Neural crest cell (in vitro differentiated cells): ENCODE measurements around the gene EIPR1. TPM values are rescaled to one million over a fixed set of nuclear protein-coding genes. Genes with fewer than 3 reads are reported as not detected.
A peak's percentile ranks its signal among the peaks of the same experiment; 100 is the strongest.

Experiments used
- DNase-seq: peaks from one replicate; pipeline ENCODE4 v3.0.0; 2021; ENCODE audit warnings: low read depth, mixed read lengths, low spot score
- H3K27ac Mint-ChIP-seq: one replicate; pipeline ENCODE4 v1.8.0; 2021; ENCODE audit warnings: mild to moderate bottlenecking, mixed read lengths; ENCODE audit not compliant: unreplicated experiment
- H3K27me3 Mint-ChIP-seq: 2 replicates; pipeline ENCODE4 v1.8.0; 2021; ENCODE audit warnings: low read depth, mild to moderate bottlenecking, mixed read lengths
- H3K36me3 Mint-ChIP-seq: 2 replicates; pipeline ENCODE4 v1.8.0; 2021; ENCODE audit warnings: low read depth, mild to moderate bottlenecking, mixed read lengths
- H3K4me1 Mint-ChIP-seq: 2 replicates; pipeline ENCODE4 v1.8.0; 2021; ENCODE audit warnings: mixed read lengths
- H3K4me3 Mint-ChIP-seq: one replicate; pipeline ENCODE4 v1.8.0; 2021; ENCODE audit warnings: mild to moderate bottlenecking, mixed read lengths
- H3K9me3 Mint-ChIP-seq: 2 replicates; pipeline ENCODE4 v1.8.0; 2021; ENCODE audit warnings: mixed read lengths
- total RNA-seq: library from RNA; stranded (reverse); gene quantifications from 2 replicates; pipeline ENCODE4 v1.2.1, GENCODE V29; 2021
- TF ChIP-seq, protein P1 (sequence below): fragments of 200-600 bp; sonication (generic); conservative IDR thresholded peaks from 2 replicates; pipeline ENCODE4 v1.5.0; 2021; ENCODE audit warnings: antibody characterized with exemption, mild to moderate bottlenecking

The EIPR1 gene
- total RNA-seq, 1 donor from 2014 or later = 33.0 TPM

DNA sequence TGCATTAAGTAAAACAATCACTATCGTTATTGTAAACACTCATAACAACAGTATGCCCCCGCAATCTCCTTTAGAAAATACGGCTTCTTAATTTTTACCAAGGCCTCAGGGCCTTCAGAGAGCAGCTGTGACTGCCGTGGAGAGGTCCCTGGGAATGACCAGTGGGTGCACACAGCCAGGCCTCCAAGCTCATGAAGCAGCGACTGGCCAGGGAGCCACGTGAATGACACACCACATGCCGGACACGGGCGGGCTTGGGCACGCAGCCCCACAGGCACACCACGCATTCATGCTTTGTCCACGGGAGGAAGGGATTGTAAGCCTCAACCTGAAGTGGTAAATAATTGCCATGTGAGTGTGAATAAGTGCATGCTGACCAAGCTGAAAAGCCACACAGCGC lies 121.0 kb downstream of the EIPR1 start:
- peak overlapping the region; percentile 78 for H3K27ac Mint-ChIP-seq
- H3K9me3 Mint-ChIP-seq = no peaks in the 10 kb centered on the region
- H3K27me3 Mint-ChIP-seq = no peaks in the 10 kb centered on the region
- TF ChIP-seq, protein P1, sequence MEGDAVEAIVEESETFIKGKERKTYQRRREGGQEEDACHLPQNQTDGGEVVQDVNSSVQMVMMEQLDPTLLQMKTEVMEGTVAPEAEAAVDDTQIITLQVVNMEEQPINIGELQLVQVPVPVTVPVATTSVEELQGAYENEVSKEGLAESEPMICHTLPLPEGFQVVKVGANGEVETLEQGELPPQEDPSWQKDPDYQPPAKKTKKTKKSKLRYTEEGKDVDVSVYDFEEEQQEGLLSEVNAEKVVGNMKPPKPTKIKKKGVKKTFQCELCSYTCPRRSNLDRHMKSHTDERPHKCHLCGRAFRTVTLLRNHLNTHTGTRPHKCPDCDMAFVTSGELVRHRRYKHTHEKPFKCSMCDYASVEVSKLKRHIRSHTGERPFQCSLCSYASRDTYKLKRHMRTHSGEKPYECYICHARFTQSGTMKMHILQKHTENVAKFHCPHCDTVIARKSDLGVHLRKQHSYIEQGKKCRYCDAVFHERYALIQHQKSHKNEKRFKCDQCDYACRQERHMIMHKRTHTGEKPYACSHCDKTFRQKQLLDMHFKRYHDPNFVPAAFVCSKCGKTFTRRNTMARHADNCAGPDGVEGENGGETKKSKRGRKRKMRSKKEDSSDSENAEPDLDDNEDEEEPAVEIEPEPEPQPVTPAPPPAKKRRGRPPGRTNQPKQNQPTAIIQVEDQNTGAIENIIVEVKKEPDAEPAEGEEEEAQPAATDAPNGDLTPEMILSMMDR = no peak
- peak overlapping the region; percentile 24 for H3K4me3 Mint-ChIP-seq
- no peak for DNase-seq
- peaks cover 24% of the 10 kb centered on the region for H3K4me1 Mint-ChIP-seq
- H3K36me3 Mint-ChIP-seq = peaks cover 11% of the 10 kb centered on the region

DNA sequence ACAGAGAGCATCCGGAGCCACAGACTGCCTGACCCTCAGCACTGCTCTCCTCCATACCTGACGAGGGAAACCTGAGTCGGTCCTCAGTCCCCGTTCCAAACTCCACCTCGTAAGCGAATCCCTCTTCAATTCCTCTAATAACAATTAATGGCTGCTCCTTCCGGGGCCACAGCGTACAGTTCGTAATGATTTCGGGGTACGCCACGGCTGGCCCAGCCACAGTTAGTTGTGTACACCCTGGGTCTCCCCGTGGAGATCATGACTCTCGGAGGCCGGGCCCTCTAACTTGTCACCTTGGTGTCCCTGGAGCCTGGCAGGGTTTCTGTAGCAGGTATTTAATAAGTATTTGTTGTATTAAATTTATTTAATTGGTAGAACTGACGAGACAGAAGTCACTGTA lies 121.5 kb downstream of the EIPR1 start:
- no peak for DNase-seq
- Mint-ChIP-seq H3K36me3 (peaks cover 14% of the 10 kb centered on the region), H3K4me3 (no peak overlapping the region), H3K9me3 (no peaks in the 10 kb centered on the region), H3K27ac (no peak overlapping the region), H3K27me3 (no peaks in the 10 kb centered on the region), H3K4me1 (peaks cover 24% of the 10 kb centered on the region)
- TF ChIP-seq, protein P1 = no peak

DNA sequence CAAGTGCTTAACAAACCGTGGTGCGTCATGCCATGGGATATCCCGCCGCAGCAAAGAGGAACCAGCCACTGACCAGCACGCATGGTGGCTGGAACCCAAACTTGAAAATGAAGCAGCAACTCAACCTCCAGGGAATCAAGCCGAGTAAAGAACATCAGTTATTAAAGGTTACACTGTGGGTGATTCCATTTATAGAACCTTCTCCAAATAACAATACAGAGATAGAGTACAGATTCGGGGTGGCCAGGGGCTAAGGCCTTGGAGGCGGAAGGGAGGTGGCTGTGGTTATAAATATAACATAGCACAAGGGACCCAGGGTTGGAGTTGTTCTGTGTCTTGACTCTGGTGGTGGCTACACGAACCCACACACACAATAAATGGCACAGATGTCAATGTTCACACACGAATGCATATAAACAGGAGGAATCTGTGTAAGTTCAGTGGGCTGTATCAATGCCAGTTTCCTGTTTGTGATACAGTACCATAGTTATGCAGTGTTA lies 123.1 kb downstream of the EIPR1 start:
- TF ChIP-seq, protein P1 = no peak
- H3K27ac Mint-ChIP-seq = no peak overlapping the region
- H3K4me3 Mint-ChIP-seq = no peak overlapping the region
- no peaks in the 10 kb centered on the region for H3K27me3 Mint-ChIP-seq
- DNase-seq = no peak
- H3K4me1 Mint-ChIP-seq = peaks cover 24% of the 10 kb centered on the region
- no peaks in the 10 kb centered on the region for H3K9me3 Mint-ChIP-seq
- H3K36me3 Mint-ChIP-seq = peaks cover 17% of the 10 kb centered on the region

DNA sequence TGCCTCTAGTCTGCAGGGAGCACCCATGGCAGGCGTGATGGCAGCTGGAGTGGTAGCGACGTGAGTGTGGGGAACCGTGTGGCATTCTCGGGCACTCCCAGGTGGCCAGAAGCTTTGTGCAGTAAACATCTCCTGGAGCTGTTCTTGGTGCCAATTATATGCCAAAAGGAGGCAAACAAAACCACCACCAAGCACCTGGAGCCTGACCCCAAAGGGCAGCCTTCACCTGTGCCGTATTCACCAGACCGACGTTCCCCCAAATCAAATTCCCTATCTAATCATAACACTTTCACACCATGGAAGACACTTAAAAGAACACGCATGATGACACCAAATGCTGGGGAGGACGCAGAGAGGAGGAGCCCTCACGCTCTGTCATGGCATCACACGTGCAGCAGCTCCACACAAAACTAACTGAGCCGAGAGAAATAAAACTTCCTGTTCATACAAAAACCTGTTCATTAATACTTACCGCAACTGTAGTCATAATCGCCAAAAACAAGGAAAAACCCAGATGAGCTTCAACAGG lies 123.6 kb downstream of the EIPR1 start:
- Mint-ChIP-seq H3K4me1 (peaks cover 24% of the 10 kb centered on the region), H3K4me3 (no peak overlapping the region), H3K27me3 (no peaks in the 10 kb centered on the region), H3K27ac (peak overlapping the region; percentile 23), H3K36me3 (peaks cover 22% of the 10 kb centered on the region), H3K9me3 (peaks cover 5% of the 10 kb centered on the region)
- no peak for DNase-seq
- TF ChIP-seq, protein P1 = no peak

DNA sequence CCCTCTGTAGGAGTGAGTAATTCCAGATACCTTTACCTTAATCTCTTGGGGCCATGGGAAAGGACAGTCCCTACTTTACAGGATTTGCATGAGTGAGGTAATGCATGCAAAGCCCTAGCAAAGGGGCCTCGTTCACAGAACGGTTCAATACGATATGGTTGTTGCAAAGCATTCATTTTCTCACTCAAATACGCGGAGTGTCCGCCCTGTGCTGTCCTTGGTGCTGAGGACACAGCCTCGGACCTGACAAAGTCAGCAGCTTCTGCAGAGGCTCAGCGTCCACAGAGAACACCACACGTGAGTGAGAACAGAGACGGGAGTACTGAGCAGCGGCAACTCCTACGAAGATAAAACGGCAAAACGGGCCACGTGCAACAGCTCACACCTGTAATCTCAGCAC lies 125.7 kb downstream of the EIPR1 start:
- no peak overlapping the region for H3K27ac Mint-ChIP-seq
- no peaks in the 10 kb centered on the region for H3K27me3 Mint-ChIP-seq
- H3K9me3 Mint-ChIP-seq = peaks cover 9% of the 10 kb centered on the region
- H3K4me3 Mint-ChIP-seq = no peak overlapping the region
- DNase-seq = no peak
- H3K4me1 Mint-ChIP-seq = peaks cover 14% of the 10 kb centered on the region
- TF ChIP-seq, protein P1 = no peak
- H3K36me3 Mint-ChIP-seq = peaks cover 24% of the 10 kb centered on the region
